Measurements from ENCODE around the gene ELP5.
A peak's percentile ranks its signal among the peaks of the same experiment; 100 is the strongest.

The ELP5 gene

DNA sequence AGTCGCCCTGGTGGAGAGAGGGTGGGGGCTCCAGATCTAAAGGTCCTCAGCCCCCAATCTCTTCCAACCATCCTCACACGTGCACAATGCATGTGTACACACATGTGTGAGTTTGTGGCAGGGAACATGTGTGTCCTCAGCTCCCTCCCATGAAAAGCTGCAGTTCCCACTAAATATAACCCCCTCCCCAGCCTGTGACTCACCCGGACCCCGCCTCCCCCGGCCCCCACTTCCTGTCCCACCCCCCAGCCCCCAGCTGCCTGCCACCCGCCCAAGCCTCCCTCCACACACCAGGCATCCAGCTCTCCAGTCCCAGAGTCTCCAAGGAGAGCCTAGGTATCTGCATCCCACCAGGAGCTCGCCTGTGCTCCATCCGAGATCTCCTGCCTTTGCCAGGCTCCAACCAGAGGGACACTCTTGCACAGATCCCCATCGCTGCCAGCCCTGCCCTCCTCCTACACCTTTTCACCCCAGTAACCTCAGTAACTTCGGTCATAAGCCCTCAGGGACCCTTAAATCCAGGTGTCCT is 36.3 kb upstream of the ELP5 start:
- TF ChIP-seq, protein P1, sequence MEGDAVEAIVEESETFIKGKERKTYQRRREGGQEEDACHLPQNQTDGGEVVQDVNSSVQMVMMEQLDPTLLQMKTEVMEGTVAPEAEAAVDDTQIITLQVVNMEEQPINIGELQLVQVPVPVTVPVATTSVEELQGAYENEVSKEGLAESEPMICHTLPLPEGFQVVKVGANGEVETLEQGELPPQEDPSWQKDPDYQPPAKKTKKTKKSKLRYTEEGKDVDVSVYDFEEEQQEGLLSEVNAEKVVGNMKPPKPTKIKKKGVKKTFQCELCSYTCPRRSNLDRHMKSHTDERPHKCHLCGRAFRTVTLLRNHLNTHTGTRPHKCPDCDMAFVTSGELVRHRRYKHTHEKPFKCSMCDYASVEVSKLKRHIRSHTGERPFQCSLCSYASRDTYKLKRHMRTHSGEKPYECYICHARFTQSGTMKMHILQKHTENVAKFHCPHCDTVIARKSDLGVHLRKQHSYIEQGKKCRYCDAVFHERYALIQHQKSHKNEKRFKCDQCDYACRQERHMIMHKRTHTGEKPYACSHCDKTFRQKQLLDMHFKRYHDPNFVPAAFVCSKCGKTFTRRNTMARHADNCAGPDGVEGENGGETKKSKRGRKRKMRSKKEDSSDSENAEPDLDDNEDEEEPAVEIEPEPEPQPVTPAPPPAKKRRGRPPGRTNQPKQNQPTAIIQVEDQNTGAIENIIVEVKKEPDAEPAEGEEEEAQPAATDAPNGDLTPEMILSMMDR (conservative IDR thresholded peaks at IDR 0.05; ENCODE audit: low read depth, low read length) = no peak
- DNase-seq (ENCODE audit: low read depth) = no peak
- H3K4me3 ChIP-seq (ENCODE audit: low read depth, low read length) = peak overlapping the region; percentile 64

DNA sequence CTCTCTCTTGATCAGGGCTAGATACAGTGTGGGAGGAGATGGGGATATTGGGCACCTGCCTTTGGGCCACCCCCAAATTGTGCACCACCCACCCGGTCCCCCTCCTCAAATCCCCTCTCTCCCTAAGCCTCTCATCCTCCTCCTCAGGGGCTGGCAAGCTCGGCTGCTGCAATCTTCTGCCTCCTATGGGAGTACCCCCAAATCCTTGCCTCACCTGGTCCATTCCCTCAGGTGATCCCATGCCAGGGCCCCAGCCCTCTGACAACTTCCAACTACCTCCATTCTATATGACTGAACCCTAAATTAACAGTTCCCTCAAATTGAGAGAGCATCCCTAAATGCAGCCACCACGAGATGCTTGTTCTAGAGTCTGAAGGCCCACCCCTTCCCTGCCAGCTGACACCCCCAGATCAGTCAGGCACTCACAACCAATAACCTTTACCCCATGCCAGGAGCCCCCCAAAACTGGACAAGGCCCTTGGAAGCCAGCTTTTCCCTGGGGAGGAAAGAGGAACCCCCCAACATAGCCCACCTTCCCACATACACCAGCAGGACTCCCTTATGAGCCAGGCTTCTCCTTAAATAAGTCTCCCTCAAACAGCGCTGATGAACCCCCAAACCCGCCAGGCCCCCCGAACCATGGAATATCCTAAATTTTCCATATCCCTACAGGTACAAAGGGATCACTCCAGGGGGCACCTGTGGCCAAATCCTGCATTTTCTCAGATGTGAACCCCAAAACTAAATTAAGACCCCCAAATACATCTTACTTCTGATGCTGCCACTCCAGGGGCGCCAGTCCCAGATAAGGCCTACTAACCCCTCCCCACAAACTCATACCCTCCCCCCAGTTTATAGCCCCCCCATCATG is 35.5 kb upstream of the ELP5 start:
- DNase-seq (ENCODE audit: low read depth) = no peak
- TF ChIP-seq, protein P1 (conservative IDR thresholded peaks at IDR 0.05; ENCODE audit: low read depth, low read length) = no peak
- peak overlapping the region; percentile 64 for H3K4me3 ChIP-seq (ENCODE audit: low read depth, low read length)

DNA sequence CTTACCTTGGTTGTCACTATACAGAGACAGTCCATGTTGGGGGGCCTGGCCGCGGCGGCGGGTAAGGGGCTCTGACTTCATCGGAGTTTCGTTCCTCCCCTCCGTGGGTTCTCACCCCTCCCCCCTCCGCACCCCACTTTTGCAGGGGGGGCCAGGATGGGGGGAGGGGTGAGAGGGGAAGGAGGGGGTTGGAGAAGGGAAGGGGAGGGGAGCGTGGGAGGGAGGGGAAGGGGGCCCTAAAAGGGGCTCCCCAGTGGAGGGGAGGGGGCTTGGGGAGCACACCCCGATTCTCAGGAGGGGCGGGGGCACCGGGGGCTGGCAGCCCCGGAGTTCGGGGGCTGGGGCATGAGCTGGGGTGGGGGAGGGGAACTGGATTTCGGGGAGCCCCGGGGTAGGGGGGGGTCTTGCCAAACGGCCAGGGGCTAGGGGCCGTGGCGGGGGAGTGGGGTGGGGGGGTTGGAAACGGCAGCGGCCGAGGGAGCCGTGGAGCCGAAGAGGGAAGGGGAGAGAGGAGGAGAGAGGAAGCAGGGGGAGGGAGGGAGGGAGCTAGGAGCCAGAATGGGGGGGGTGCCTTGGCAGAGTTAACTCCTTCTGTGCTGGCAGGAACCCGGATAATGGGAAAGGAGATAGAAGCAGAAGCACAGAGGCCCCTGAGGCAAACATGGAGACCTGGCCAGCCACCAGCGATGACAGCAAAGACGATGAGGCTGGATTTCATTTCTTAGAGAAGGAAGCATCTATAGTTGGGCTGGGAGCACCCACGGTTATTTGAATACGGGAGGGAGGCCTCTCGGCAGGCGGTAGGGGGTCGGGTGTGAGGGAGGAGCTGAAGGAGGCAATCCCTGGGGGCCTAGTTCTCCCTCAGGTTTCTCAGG is 34.7 kb upstream of the ELP5 start:
- peak; percentile 85 for DNase-seq (ENCODE audit: low read depth)
- peak overlapping the region; percentile 64 for H3K4me3 ChIP-seq (ENCODE audit: low read depth, low read length)
- TF ChIP-seq, protein P1 (conservative IDR thresholded peaks at IDR 0.05; ENCODE audit: low read depth, low read length) = no peak

DNA sequence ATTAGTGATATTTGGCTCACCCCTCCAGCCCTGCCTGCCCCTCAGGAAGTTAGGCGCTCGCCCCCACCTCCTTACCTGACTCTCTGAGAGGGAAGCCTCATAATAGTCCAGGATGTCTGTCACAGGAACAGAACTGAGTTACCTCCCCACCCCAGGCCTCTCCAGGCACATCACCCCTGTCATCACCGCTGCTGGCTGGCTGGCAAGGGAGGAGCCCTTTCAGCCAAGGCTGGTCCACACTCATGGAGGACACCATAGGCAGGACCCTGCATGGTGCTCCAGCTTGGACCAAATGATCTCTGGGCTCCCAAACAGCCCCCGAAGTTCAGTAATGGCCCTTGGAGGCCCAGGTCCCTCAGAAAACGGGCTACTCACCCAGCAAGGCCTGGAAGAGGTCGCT is 33.8 kb upstream of the ELP5 start:
- DNase-seq (ENCODE audit: low read depth) = no peak
- TF ChIP-seq, protein P1 (conservative IDR thresholded peaks at IDR 0.05; ENCODE audit: low read depth, low read length) = no peak
- H3K4me3 ChIP-seq (ENCODE audit: low read depth, low read length) = no peak overlapping the region

DNA sequence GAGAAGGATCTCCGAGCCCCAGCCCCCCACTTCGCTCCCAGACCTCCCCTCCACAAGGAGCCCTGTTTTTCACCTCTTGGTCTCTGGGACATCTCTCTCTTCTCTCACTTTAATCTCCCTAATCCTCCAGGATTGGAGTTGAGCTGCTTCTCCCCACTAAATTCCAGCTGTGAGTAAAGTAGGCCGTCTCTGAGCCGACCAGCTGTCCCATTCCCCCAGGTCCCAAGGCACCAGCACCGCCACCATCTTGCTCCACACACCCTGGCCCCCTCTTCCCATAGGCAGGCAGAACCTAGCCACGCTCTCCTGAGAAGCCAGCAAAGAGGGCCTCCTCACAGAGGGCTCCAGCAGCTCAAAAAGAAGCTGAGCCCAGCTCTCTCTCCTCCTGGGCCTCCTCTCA is 33.3 kb upstream of the ELP5 start:
- TF ChIP-seq, protein P1 (conservative IDR thresholded peaks at IDR 0.05; ENCODE audit: low read depth, low read length) = no peak
- no peak overlapping the region for H3K4me3 ChIP-seq (ENCODE audit: low read depth, low read length)
- DNase-seq (ENCODE audit: low read depth) = no peak

DNA sequence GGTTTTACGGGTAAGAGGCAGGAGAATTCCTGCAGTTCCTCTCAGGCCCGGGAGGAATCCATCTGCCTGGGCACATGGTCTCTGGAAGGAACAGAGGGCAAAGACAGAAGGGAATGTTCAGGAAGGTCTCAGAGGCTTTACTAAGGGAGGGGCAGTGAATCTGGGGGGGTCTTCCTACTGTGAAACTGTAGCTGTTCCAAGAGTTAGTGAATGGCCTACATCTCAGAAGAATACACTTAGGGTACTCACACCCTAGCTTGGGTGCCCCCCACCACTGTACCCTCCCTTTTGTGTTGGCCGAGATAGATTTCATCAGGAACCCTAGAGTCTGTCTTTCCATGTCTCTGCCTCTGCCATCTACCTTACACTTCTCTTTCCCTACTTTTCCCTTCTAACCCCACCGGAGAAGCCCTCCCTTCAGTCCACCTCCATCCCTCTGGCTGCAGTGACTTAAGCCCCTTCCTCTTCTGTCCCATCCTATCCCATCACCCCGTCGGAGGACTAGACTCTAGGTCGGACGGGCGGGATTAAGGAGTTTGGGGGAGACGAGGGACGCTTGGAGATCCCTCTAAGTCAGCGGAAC is 32.7 kb upstream of the ELP5 start:
- no peak for DNase-seq (ENCODE audit: low read depth)
- peak overlapping the region; percentile 90 for H3K4me3 ChIP-seq (ENCODE audit: low read depth, low read length)
- TF ChIP-seq, protein P1 (conservative IDR thresholded peaks at IDR 0.05; ENCODE audit: low read depth, low read length) = no peak

Data from choroid plexus epithelial cell (primary cell).